HepG2 (cell line): Measurements from ENCODE around the gene BCAP29. TPM values are rescaled to one million over a fixed set of nuclear protein-coding genes. Genes with fewer than 3 reads are reported as not detected.

ENCODE experiments used
- ATAC-seq: fragments of 200-7000 bp; cut with Tn5 transposase; 3 replicates; pipeline ENCODE4 v1.9.1; 2020; ENCODE audit warnings: mild to moderate bottlenecking, moderate library complexity
- Bru-seq: library from RNA; stranded (reverse); fragments of 400-500 nt; gene quantifications from one replicate; lab custom pipeline; 2021; lab: Mats Ljungman, UMichigan
- BruChase-seq, 2 experiments: library from RNA; stranded (reverse); fragments of 400-500 nt; gene quantifications; one replicate each; lab custom pipeline; 2021; lab: Mats Ljungman, UMichigan
- BruUV-seq: library from RNA; stranded (reverse); fragments of 400-500 nt; replicated peaks from 2 replicates; lab custom pipeline; 2021; lab: Mats Ljungman, UMichigan
- CTCF ChIA-PET: fragments of 300-600 bp; formaldehyde crosslinking; extraction: SDS; loops from one replicate; lab custom pipeline; 2021; ENCODE audit warnings: low total read pairs, inconsistent platforms, low intra/inter-chr PET ratio; lab: Yijun Ruan, JAX
- POLR2A ChIA-PET: fragments of 350-600 bp; sonication (Branson Sonifier 250); formaldehyde crosslinking; loops from one replicate; lab custom pipeline; 2020; ENCODE audit warnings: antibody characterized with exemption, inconsistent platforms; lab: Yijun Ruan, JAX
- DNase-seq: peaks from one replicate; pipeline ENCODE4 v3.0.0-alpha.2; 2015; ENCODE audit warnings: low spot score
- FAIRE-seq: peaks from 3 replicates; lab custom pipeline; 2011; peaks lifted over from hg19 to GRCh38; lab: Jason Lieb, UNC
- H2AFZ ChIP-seq: one replicate; pipeline ENCODE4 v1.6.1; 2011; ENCODE audit warnings: low read length, inconsistent platforms
- H3K27ac ChIP-seq: fragments of 300-600 bp; 3 replicates; pipeline ENCODE4 v1.8.0; 2011; ENCODE audit warnings: mixed run types, mild to moderate bottlenecking, mixed read lengths, low read length, inconsistent platforms; ENCODE audit not compliant: insufficient read depth; ENCODE audit errors: extremely low read length
- H3K27me3 ChIP-seq, 2 experiments: fragments of 200-600 bp in 1 of 2; 2 replicates in 1 of 2; 3 replicates in 1 of 2; pipeline versions ENCODE4 v1.6.0 to v1.8.0; 2011; ENCODE audit warnings: low read length in 2 of 2, mild to moderate bottlenecking in 2 of 2, moderate library complexity in 2 of 2, inconsistent platforms in 1 of 2; ENCODE audit not compliant: insufficient read depth in 2 of 2, control insufficient read depth in 1 of 2
- H3K36me3 ChIP-seq, 2 experiments: fragments of 200-600 bp in 1 of 2; replicated peaks in 1 of 2; 2 replicates in 1 of 2; 3 replicates in 1 of 2; pipeline versions ENCODE4 v1.5.1 to v1.8.0; 2011; ENCODE audit warnings: low read length in 2 of 2, inconsistent platforms in 1 of 2; ENCODE audit not compliant: insufficient read depth in 2 of 2, control insufficient read depth in 1 of 2
- H3K4me1 ChIP-seq: 2 replicates; pipeline ENCODE4 v1.5.1; 2012; ENCODE audit warnings: low read length, inconsistent platforms; ENCODE audit not compliant: insufficient read depth
- H3K4me2 ChIP-seq: 2 replicates; pipeline ENCODE4 v1.6.0; 2011; ENCODE audit warnings: low read depth, low read length, inconsistent platforms
- H3K4me3 ChIP-seq, 3 experiments: fragments of 200-600 bp in 1 of 3; sonication (generic), shearing (Covaris generic) in 1 of 3; replicated peaks in 1 of 3; 2 replicates each; pipeline ENCODE4 v1.5.1; 2011 to 2016; ENCODE audit warnings: low read length in 3 of 3, inconsistent platforms in 2 of 3, low read depth in 2 of 3, mild to moderate bottlenecking in 2 of 3, control low read depth in 1 of 3, mixed read lengths in 1 of 3; ENCODE audit not compliant: insufficient read depth in 1 of 3
- H3K79me2 ChIP-seq: one replicate; pipeline ENCODE4 v1.6.1; 2011; ENCODE audit warnings: low read length, inconsistent platforms; ENCODE audit not compliant: insufficient read depth
- H3K9ac ChIP-seq: 2 replicates; pipeline ENCODE4 v1.6.0; 2011; ENCODE audit warnings: mild to moderate bottlenecking, low read depth, low read length, inconsistent platforms; ENCODE audit not compliant: insufficient read depth
- H3K9me3 ChIP-seq: 2 replicates; pipeline ENCODE4 v1.5.1; 2012; ENCODE audit warnings: mild to moderate bottlenecking, low read length
- H4K20me1 ChIP-seq: 2 replicates; pipeline ENCODE4 v1.6.0; 2011; ENCODE audit warnings: inconsistent platforms, mild to moderate bottlenecking, low read length, moderate library complexity; ENCODE audit not compliant: insufficient read depth
- CSRNP1 ChIP-seq: sonication (generic); formaldehyde crosslinking; IDR thresholded peaks from 2 replicates; pipeline ENCODE4 v1.8.1; 2023; ENCODE audit warnings: mild to moderate bottlenecking, missing genetic modification reagents
- ETV6 ChIP-seq: sonication (generic); formaldehyde crosslinking; conservative IDR thresholded peaks from 2 replicates; pipeline ENCODE4 v1.4.0; 2020; ENCODE audit warnings: missing genetic modification reagents
- FOXP4 ChIP-seq: sonication (generic); formaldehyde crosslinking; IDR thresholded peaks from 2 replicates; pipeline ENCODE4 v1.4.0; 2020; ENCODE audit warnings: missing genetic modification reagents
- GABPA ChIP-seq, 2 experiments: IDR thresholded peaks; 2 replicates each; pipeline ENCODE4 v1.6.1; 2011 to 2016; ENCODE audit warnings: low read depth in 2 of 2, low read length in 1 of 2, missing biosample characterization in 1 of 2, missing genetic modification characterization in 1 of 2
- HNF4A ChIP-seq: sonication (generic); formaldehyde crosslinking; IDR thresholded peaks from 2 replicates; pipeline ENCODE4 v1.4.0; 2020; ENCODE audit warnings: missing genetic modification reagents
- POLR2A ChIP-seq, 2 experiments: IDR thresholded peaks; 2 replicates each; pipeline ENCODE4 v1.6.1; 2011; ENCODE audit warnings: low read depth in 2 of 2, low read length in 2 of 2, mild to moderate bottlenecking in 1 of 2, moderate library complexity in 1 of 2; ENCODE audit not compliant: insufficient read depth in 1 of 2
- SATB2 ChIP-seq: sonication (generic); formaldehyde crosslinking; IDR thresholded peaks from 2 replicates; pipeline ENCODE4 v1.5.0; 2020; ENCODE audit warnings: missing genetic modification reagents
- SRY ChIP-seq: sonication (generic); formaldehyde crosslinking; IDR thresholded peaks from 2 replicates; pipeline ENCODE4 v1.8.0; 2022; ENCODE audit warnings: mild to moderate bottlenecking, missing genetic modification reagents
- TARDBP ChIP-seq: sonication (generic); formaldehyde crosslinking; IDR thresholded peaks from 2 replicates; pipeline ENCODE4 v1.8.0; 2022; ENCODE audit warnings: mild to moderate bottlenecking, missing genetic modification reagents
- ZFP91 ChIP-seq: sonication (generic); formaldehyde crosslinking; IDR thresholded peaks from 2 replicates; pipeline ENCODE4 v1.9.0; 2022; ENCODE audit warnings: missing genetic modification reagents, mild to moderate bottlenecking, borderline replicate concordance
- ZNF782 ChIP-seq: sonication (generic); formaldehyde crosslinking; IDR thresholded peaks from 2 replicates; pipeline ENCODE4 v1.4.0; 2020; ENCODE audit warnings: missing genetic modification reagents, mild to moderate bottlenecking, borderline replicate concordance
- WGBS: methylation state at CpG from one replicate; pipeline ENCODE4 v1.1.6; 2017; ENCODE audit warnings: low lambda C conversion rate; 5-methylcytosine and 5-hydroxymethylcytosine counted together
- in situ Hi-C: cut with HindIII; loops from 2 replicates; pipeline ENCODE4 v1.10.0; 2017; ENCODE audit warnings: low pct_unique_long_range_greater_than_20kb; ENCODE audit not compliant: extremely low pct_ligation_motif_present
- intact Hi-C: fragments of 100-400 bp; cut with micrococcal nuclease; formaldehyde crosslinking; loops from one replicate; pipeline ENCODE4 v1.10.0; 2022; ENCODE audit not compliant: unreplicated experiment
- long read RNA-seq, 2 experiments: library from RNA in 1 of 2; library from polyadenylated mRNA in 1 of 2; stranded (forward) in 1 of 2; unstranded in 1 of 2; transcript quantifications; one replicate each; pipeline ENCODE4 v2.0.0, GENCODE V29; 2019 to 2022
- polyA minus RNA-seq, 3 experiments: library from RNA; depleted of rRNA, polyadenylated mRNA; stranded (reverse); fragments of >200 nt; gene quantifications; 2 replicates each; pipeline ENCODE4 v1.2.3, GENCODE V29; 2011; ENCODE audit warnings: low replicate concordance in 1 of 3
- polyA plus RNA-seq, 8 experiments: library from polyadenylated mRNA; depleted of rRNA in 3 of 8; stranded (reverse) in 7 of 8; unstranded in 1 of 8; fragments of >200 nt; fragmentation: Illumina TruSeq in 4 of 8; extraction: Trizol in 4 of 8; gene quantifications; 2 replicates each; pipeline versions ENCODE4 v1.2.1 to v1.2.3, GENCODE V29; 2011 to 2016; ENCODE audit warnings: low read depth in 4 of 8, missing spikeins in 1 of 8, mixed read lengths in 1 of 8; ENCODE audit not compliant: insufficient read depth in 1 of 8
- total RNA-seq, 5 experiments: library from RNA; depleted of rRNA; stranded (reverse); fragments of >200 nt; fragmentation: Illumina TruSeq; extraction: Trizol; gene quantifications; 2 replicates each; pipeline ENCODE4 v1.2.3, GENCODE V29; 2016; ENCODE audit warnings: low read depth in 1 of 5

The BCAP29 gene
- total RNA-seq (2016; rRNA removed; fragmentation: Illumina TruSeq; extraction: Trizol) (27.8 and 35.6 TPM in 2 replicates), polyA plus RNA-seq (2011; rRNA removed) (11.1 and 15.3 TPM in 2 replicates), polyA minus RNA-seq (2011; rRNA and poly(A)+ RNA removed; ENCODE audit: low replicate concordance) (6.7 and 10.7 TPM in 2 replicates), Bru-seq, nascent RNA (percentile 67 among the genes with signal in this experiment), BruChase-seq, experiment 1, labeled RNA remaining after a 6-hour chase (percentile 76 among the genes with signal in this experiment), BruChase-seq, experiment 2, labeled RNA remaining after a 2-hour chase (percentile 75 among the genes with signal in this experiment)
- total RNA-seq (2016; cell fraction: cytosol; rRNA removed; fragmentation: Illumina TruSeq; extraction: Trizol; ENCODE audit: low read depth), result 9.7 and 10.3 TPM in 2 replicates
- 24.9 and 34.5 TPM in 2 replicates for total RNA-seq (2016; cell fraction: insoluble cytoplasmic fraction; rRNA removed; fragmentation: Illumina TruSeq; extraction: Trizol)
- total RNA-seq (2016; cell fraction: membrane; rRNA removed; fragmentation: Illumina TruSeq; extraction: Trizol), result 15.3 and 18.6 TPM in 2 replicates
- total RNA-seq (2016; cell fraction: nucleus; rRNA removed; fragmentation: Illumina TruSeq; extraction: Trizol), result 34.2 and 42.0 TPM in 2 replicates
- 6.6 and 15.3 TPM in 2 replicates for polyA plus RNA-seq (2011; cell fraction: cytosol; rRNA removed)
- 5.5 and 6.6 TPM in 2 replicates for polyA plus RNA-seq (2011; cell fraction: nucleus; rRNA removed)
- 18.6 and 33.9 TPM in 2 replicates for polyA plus RNA-seq (2012)
- 12.8 and 13.2 TPM in 2 replicates for polyA plus RNA-seq (2016; cell fraction: cytosol; fragmentation: Illumina TruSeq; extraction: Trizol; ENCODE audit: low read depth)
- polyA plus RNA-seq (2016; cell fraction: insoluble cytoplasmic fraction; fragmentation: Illumina TruSeq; extraction: Trizol; ENCODE audit: low read depth), result 21.5 and 21.6 TPM in 2 replicates
- 12.1 and 13.0 TPM in 2 replicates for polyA plus RNA-seq (2016; cell fraction: membrane; fragmentation: Illumina TruSeq; extraction: Trizol; ENCODE audit: low read depth)
- 41.8 and 43.2 TPM in 2 replicates for polyA plus RNA-seq (2016; cell fraction: nucleus; fragmentation: Illumina TruSeq; extraction: Trizol; ENCODE audit: insufficient read depth, low read depth)
- 9.6 and 10.0 TPM in 2 replicates for polyA minus RNA-seq (2011; cell fraction: cytosol; rRNA and poly(A)+ RNA removed)
- 27.8 and 31.9 TPM in 2 replicates for polyA minus RNA-seq (2011; cell fraction: nucleus; rRNA and poly(A)+ RNA removed)
- long read RNA-seq, experiment 1, full-length matches to known transcripts, result 12 of 37 reads
- long read RNA-seq, experiment 1, partial matches to known transcripts, result 9 of 37 reads
- long read RNA-seq, experiment 1, other reads (novel, unspliced or antisense), result 16 of 37 reads
- long read RNA-seq, experiment 2, full-length matches to known transcripts, result 3 of 40 reads
- long read RNA-seq, experiment 2, partial matches to known transcripts, result 3 of 40 reads
- long read RNA-seq, experiment 2, other reads (novel, unspliced or antisense), result 34 of 40 reads

- Histone ChIP-seq H3K9ac (peak within 1 kb of the TSS; percentile 95), H4K20me1 (no peaks in the 10 kb centered on the region), H3K9me3 (no peaks in the 10 kb centered on the region), H2AFZ (peak within 1 kb of the TSS; percentile 61), H3K4me2 (peak within 1 kb of the TSS; percentile 73), H3K4me1 (peaks cover 11% of the 10 kb centered on the region), H3K4me3 (peak within 1 kb of the TSS; percentile 86 to 95 (median 87)), H3K27me3 (no peaks in the 10 kb centered on the region), H3K79me2 (peaks cover 6% of the 10 kb centered on the region), H3K36me3 (peaks cover 0 to 13% of the 10 kb centered on the region in 2 experiments; a peak in 1 of 5 replicates), H3K27ac (peak within 1 kb of the TSS; percentile 91)
- intact Hi-C loops (loop anchor here (5.0 kb wide), 1 partner anchor 147 kb away; no protein-coding TSS in a partner anchor), in situ Hi-C loops (no loop called here)
- under 1% methylated on average over 17 of the region's 89 CpGs for WGBS
- POLR2A ChIA-PET, result interaction anchor here (1.0 to 2.5 kb wide), 3 partner anchors 16 to 412 kb away, joined by 8 to 13 read pairs (median 9); partner anchors contain the start of genes CBLL1, COG5, DUS4L and HBP1
- ATAC-seq (peak; percentile 95), DNase-seq (peak; percentile 67), FAIRE-seq (no peak)
- BruUV-seq, result no TSS peak
- CTCF ChIA-PET, result no interaction called here
- TF ChIP-seq FOXP4 (CRISPR knock-in tag) (peak; percentile 10; the same call in 1 of the 2 replicates), SRY (CRISPR knock-in tag) (peak; percentile 78; the same call in 1 of the 2 replicates), TARDBP (CRISPR knock-in tag) (0 out of 2 replicates have a peak, but pooled peaks have one; percentile 12), POLR2A (IDR thresholded peaks at IDR 0.05; ENCODE audit: insufficient read depth in 1 of 2, low read depth in 2 of 2, low read length in 2 of 2) (peak; percentile 71 to 77), HNF4A (CRISPR knock-in tag) (peak; percentile 24; the same call in 1 of the 2 replicates), GABPA (IDR thresholded peaks at IDR 0.05; ENCODE audit: low read depth, low read length) (no peak), GABPA (CRISPR knock-in tag; IDR thresholded peaks at IDR 0.05; ENCODE audit: low read depth) (0 out of 2 replicates have a peak, but pooled peaks have one; percentile 19), ZFP91 (CRISPR knock-in tag) (peak; percentile 50), ETV6 (CRISPR knock-in tag) (no peak), CSRNP1 (CRISPR knock-in tag) (no peak; the same call in 1 of the 2 replicates), ZNF782 (no peak), SATB2 (CRISPR knock-in tag) (no peak)
These were observed at the start of gene BCAP29 for GRCh38 chr7:107579885-107580715. BCAP29 (plus strand) TSS chr7:107580246; CDS start chr7:107580773, 527 bp downstream.
